SKM-1 treated with dmso at 0.1 percent for 144 hours (cell line): Measurements from ENCODE around the gene POLRMT.
"Not testable (repeated sequence)": the region's sequence is repeated elsewhere in the genome, so short reads cannot be mapped to it uniquely, and the experiment has no call there.

Experiments used
- DNase-seq: peaks from one replicate; lab custom pipeline; 2025; ENCODE audit not compliant: unreplicated experiment; lab: John Stamatoyannopoulos, UW

The POLRMT gene

GRCh38 chr19:629515-629914, 3.8 kb downstream of the POLRMT start:
- not testable (repeated sequence) for DNase-seq

- DNase-seq, result no peak
Observed at GRCh38 chr19:628168-628567, 5.2 kb downstream of the POLRMT start.

- DNase-seq, result not testable (repeated sequence)
Observed at GRCh38 chr19:626566-626965, 6.8 kb downstream of the POLRMT start.

GRCh38 chr19:625257-625656, 8.1 kb downstream of the POLRMT start:
- DNase-seq, result no peak

DNA sequence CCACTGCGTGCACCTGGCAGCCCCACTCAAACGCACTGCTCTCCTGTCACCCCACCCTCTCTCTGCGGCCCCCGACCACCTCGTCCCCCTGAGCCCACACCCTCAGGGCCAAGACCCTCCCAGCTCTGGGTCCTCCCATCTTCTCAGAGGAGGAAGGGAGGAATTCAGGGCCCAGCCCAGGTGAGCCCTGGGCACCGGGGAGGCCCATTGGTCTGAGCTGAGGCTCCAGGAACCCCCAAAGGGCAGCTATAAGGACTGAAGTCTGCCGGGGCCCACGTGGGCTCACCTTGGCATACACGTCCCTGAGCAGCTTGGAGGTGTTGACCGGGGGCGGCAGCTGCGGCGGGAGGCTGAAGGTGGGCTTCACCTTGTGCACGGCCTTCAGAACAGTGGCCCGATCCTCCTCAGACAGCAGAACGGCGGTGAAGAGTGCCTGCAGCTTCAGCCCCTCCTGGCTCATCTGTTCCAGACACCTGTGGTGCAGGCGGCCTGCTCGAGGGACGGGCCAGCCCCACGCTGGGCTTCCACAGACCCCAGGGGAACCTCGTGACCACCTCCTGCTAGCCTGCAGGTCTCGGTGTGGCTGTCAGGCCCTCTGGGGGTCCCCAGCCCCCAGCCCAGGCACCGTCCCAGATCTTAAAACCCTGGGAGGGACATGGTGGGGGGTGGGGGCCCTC, 8.8 kb downstream of the POLRMT start:
- DNase-seq, result no peak

DNA sequence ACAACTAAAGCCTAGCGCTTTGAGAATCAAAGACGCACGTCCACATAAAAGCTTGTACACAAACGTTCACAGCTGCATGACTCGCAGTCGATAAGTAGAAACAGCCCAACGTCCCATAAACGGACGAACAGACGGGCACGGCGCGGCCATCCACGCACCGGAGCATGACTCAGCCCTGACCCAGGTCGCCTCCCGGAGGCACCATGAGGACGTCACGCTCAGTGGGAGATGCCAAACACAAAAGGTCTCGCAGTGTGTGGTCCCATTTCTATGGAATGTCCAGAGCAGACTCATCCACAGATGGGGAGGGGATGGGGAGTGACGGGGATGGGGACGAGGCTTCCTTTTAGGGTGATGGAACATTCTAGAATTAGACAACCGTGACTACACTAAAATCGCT, 9.4 kb downstream of the POLRMT start:
- no peak for DNase-seq

GRCh38 chr19:623175-623916, 10.0 kb downstream of the POLRMT start:
- DNase-seq, result no peak

- no peak for DNase-seq
Observed at GRCh38 chr19:622666-623065, 10.7 kb downstream of the POLRMT start.

DNA sequence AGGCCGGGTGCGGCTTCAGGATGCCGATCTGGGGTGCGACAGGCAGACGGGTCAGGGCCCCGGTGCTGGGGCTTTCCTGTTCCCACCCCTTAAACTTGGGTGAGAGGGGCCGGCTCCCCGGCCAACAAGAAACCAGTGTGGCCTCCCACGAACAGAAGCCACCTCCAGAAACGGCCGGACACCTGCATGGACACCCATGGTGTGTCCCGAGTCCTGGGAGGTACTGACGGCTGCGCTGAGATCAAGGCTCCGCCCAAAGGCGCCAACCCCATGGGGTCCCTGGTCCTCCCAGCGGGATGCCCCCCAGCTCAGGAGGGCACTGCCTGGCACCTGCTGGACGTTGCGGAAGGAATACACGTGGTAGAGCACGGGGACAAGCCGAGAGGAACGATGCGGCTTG, 11.5 kb downstream of the POLRMT start:
- DNase-seq, result no peak

DNA sequence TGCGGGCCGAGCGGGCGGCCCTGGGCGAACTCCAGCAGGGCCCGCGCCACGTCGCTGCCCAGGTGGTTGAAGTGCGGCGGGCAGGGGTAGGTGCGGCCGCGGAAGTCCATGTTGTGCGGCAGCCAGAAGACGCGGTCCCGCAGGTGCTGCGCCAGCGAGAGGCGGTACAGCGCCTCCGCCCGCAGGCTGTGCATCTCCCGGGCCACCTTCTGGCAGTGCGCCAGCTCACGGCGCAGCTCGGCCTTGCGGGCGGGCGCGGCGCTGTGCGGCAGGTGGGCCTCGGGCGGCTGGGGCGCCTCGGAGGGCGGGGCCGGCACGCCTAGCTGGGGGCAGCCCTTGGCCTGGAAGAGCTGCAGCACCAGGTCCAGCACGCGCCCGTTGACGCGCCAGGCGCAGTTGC, 12.1 kb downstream of the POLRMT start:
- not testable (repeated sequence) for DNase-seq

DNA sequence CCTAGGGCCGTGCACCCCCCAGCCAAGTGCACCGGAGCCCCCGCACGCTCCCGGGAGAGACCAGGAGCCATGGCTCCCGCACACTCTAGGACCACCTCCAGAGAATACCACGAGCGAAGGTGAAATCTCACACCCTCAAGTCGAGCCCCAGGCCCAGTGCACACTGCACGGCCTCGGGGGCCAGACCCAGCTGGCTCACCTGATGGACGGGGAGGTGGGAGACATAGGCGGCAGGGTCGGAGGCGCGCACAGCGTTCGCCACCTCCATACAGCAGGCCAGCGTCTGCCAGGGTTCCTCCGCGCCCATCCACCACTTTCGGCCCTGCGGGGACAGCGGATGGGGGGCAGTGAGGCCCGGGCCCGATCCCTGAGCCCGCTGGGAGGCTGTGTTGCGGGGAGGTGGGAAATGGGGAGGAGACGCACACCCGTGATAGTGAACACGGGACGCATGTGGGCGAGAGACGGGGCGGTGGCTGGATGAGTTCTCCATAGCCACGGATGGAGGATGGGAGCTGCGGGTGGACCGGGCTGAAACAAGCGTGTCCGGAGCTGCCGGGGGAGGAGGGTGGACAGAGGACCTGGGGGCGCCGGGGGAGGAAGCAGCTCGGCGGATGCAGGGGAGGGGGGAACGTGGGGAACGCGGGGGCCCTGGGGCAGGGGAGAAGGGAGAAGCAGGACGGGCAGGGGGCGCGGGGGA, 13.0 kb downstream of the POLRMT start:
- no peak for DNase-seq

DNA sequence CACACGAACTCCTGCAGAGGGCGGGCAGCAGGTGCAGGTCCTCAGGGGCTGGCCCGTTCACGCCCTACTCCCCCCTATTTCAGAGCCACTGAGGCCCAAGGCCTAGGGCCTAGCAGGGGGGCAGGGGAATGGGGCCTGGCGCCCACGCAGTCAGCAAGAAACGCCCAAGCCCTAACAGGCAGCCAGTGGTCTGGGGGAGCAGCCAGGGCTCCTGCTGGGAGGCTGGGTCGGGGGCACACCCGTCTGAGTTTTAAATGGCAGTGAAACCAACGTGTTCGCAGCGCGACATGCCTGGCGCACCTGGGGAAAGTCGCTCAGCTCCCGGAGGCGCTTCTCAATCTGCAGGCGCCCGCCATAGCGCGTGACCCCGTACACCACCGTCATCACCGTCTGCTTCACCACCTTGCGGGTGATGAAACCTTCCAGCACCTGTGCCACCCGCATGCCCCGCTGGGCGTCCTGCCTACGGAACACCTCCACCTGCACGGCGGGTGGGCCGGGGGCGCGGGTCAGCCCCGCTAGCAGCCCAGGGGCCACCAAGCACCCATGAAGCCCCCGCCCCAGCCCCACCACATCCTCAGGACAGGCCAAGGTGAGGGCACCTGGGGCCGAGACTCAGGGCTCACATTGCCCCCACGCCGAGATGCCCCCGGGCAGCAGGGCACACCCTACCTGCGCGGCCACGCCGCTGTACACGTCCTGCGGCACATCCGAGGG, 13.9 kb downstream of the POLRMT start:
- DNase-seq, result no peak

GRCh38 chr19:618674-619285, 14.6 kb downstream of the POLRMT start:
- no peak for DNase-seq

- no peak for DNase-seq
Observed at GRCh38 chr19:618247-618619, 15.1 kb downstream of the POLRMT start.

- no peak for DNase-seq
Observed at GRCh38 chr19:617551-618246, 15.6 kb downstream of the POLRMT start.

DNA sequence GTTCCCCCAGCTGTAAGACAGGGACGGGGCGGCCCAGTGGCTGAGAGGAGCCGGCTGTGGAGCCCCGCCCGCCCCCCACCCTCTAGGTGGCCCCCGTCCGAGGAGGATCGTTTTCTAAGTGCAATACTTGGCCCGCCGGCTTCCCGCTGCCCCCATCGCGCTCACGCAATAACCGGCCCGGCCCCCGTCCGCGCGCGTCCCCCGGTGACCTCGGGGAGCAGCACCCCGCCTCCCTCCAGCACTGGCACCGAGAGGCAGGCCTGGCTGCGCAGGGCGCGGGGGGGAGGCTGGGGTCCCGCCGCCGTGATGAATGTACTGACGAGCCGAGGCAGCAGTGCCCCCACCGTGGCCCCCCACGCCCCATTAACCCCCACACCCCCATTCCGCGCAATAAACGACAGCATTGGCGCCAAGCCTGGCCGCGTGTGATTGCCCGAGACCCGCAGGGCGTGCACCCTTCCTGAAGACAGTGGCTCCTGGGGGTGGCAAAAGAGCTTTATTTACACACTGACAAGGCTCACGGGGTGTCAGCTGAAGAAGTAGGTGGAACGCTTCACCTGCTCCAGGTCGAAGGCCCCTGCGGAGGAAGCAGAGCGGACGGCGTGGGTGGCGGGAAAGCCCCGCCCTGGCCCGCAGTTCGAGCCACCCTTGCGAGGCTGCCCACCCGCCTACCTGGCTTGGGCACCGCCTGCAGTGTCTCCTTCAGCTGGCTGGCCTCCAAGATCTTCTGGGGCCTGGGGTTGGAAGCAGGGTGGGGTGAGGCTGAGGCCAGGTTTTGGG, 16.4 kb downstream of the POLRMT start:
- no peak for DNase-seq

DNA sequence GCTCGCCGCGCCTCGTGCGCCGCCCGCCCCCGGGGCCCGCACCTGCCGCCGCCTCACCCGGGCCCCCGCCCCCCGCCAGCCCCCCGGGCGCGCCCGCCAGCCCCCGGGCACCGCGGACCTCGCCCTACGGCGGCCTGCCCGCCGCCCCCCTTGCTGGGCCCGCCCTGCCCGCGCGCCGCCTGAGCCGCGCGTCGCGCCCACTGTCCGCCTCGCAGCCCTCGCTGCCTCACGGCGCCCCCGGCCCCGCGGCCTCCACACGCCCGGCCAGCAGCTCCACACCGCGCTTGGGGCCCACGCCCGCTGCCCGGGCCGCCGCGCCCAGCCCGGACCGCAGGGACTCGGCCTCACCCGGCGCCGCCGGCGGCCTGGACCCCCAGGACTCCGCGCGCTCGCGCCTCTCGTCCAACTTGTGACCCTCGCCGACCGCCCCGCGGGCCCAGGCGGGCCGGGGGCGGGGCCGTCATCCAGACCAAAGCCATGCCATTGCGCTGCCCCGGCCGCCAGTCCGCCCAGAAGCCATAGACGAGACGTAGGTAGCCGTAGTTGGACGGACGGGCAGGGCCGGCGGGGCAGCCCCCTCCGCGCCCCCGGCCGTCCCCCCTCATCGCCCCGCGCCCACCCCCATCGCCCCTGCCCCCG, 17.2 kb downstream of the POLRMT start:
- no peak for DNase-seq

GRCh38 chr19:615619-616018, 17.7 kb downstream of the POLRMT start:
- DNase-seq, result no peak
